Gastrocnemius medialis (tissue), 4 donors: ENCODE data around the gene CCNB2.

Experiments used
- CTCF ChIP-seq, 5 experiments: fragments of 450-650 bp in 3 of 5; fragments of 200-600 bp in 2 of 5; sonication (generic) in 2 of 5; IDR thresholded peaks in 4 of 5; conservative IDR thresholded peaks in 1 of 5; 1 replicate in 4 of 5; 2 replicates in 1 of 5; pipeline ENCODE4 v1.5.1; 2016 to 2019; ENCODE audit warnings: antibody characterized with exemption in 5 of 5, mild to moderate bottlenecking in 3 of 5, moderate library complexity in 3 of 5
- POLR2A ChIP-seq, 2 donors: fragments of 450-650 bp; IDR thresholded peaks; one replicate each; pipeline ENCODE4 v1.6.1; 2017; ENCODE audit warnings: antibody characterized with exemption in 2 of 2, mild to moderate bottlenecking in 2 of 2, moderate library complexity in 2 of 2

GRCh38 chr15:59060348-59060747, 44.6 kb upstream of the CCNB2 start:
- TF ChIP-seq CTCF (IDR thresholded peaks at IDR 0.05 in 4 of 5, conservative IDR thresholded peaks at IDR 0.05 in 1 of 5) (no peak), POLR2A (IDR thresholded peaks at IDR 0.05) (no peak)
